SW 1271 (cell line): Measurements from ENCODE around the gene TYMP.

Experiments used
- DNase-seq, 2 experiments: peaks; one replicate each; lab custom pipeline; 2025; lab: John Stamatoyannopoulos, UW

The TYMP gene

DNA sequence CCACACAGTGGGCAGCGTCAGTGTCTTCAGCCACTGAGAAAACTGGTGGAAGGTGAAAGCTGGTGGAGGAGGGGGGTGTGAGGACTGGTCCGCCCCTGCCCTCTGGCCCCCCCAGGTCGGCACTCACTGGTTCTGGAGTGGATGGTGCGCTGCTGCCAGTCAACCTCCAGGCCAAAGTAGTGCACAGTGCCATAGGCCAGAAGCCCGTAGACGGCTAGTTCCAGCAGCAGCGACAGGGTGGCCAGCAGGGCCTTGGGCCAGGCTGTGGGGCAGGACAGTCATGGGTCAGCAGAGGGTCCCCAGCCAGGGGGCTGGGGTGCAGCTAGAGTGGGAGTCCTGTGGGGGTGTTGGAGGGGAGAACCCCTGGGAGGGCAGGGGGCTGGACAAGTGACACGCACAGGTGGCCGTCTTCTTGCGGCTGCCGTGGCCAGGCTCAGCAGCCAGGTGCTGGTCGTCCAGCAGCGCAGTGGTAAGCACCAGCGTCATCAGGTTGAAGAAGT, 24.5 kb downstream of the TYMP start:
- no peak for DNase-seq

DNA sequence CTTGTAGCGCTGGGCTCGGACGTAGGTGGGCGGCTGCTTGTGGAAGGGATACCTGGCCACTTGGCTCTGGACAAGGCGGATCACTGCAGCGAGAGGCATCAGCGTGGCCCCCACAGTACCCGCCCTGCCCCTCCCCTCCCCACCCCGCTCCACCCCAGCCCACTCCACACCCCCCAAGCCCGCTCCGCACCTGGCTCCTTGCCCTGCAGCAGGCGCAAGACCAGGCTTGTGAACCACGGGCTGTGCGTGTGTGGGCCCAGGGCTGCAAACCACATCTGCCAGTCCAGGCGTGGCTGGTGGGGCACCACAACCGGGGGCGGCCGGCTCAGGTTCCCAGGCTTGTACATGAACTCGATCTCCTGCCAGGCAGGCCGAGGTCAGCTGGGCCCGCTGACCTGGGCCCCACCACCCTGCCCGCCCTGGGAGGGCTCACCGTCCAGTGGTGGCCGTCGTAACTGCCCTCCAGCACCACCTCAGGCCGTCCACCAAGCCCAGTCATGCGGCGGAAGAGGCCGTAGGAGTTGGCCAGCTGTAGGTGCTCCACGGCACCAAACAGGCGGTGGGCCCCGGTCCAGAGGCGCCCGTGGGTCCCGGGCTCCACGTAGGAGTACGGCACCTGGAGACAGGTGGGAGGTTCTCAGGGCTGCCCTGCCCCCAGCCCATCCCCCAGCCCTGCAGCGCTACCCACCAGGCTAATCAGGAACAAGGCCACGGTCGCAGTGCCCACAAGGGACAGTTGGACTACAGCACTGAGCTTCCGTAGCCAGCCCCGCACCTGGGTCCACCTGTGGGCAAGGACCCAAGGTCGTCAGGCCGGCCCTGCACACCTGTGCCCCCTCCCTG, 25.2 kb downstream of the TYMP start:
- DNase-seq = no peak

DNA sequence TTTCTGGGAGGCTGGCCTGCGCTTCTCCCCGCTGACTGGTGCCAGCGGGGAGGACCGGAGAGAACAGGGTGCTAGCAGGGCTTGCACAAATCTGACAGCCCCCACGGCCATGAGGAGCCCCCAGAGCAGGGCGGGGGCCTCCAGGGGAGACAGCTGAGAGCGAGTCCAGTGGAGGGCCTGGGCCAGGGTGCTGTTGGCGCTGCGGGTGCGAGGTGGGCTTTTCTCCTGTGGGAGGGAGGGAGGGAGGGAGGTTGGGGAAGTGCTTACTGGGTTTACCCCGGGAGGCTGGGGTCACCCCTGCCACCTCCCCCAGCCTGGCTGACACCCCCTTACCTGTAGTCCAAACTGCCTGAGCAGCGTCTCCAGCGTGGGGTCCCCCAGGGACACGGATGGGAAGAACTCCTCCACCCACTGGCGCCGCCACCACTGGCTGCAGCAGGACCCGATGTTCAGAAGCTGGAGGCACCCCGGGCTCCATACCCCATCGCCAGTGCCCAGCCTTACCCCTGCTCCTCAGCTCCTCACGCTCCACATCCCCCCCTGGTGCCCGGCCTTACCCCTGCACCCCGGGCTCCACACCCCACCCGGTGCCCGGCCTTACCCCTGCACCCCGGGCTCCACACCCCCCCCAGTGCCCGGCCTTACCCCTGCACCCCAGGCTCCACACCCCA, 26.2 kb downstream of the TYMP start:
- DNase-seq = peak in 1 of 2 experiments; percentile 5

DNA sequence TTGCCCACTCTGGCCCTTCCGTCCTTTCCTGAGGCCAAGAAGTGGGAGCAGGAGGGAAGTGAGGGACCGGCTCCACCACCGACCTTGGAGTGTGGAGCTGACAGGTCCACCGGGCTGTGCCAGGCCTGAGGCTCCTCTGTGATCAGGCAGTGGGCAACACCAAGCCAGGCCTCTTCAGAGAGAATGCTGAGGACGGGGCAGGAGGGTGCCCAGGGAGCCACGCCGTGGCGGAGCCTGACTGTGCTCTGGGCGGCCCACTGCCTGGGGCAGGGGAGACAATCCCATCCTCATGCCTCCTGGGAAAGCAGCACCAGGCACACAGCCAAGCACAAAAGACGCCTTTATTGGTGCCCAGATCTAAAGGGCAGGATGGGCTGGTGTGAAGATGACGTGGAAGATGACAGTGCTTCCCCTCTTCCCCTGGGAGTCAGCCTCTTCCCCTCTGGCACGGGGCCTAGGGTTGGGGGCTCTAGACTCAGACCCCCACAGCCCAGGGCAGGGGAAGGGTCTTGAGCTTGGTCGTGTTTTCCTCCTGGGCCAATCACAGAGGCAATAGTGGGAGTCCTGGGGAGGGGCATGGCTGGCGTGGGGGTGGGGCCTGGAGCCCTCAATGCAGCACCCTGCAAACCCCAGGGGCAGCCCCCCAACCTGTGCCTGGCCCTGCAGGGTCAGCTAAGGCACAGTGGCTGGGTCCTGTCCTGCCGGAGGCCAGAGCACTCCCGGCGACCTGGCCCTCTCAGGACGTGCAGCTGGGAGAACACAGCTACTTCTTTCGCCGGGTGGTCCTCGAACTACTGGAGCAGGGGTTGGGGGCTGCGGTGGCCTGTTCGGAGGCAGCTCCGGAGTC, 27.0 kb downstream of the TYMP start:
- no peak for DNase-seq

DNA sequence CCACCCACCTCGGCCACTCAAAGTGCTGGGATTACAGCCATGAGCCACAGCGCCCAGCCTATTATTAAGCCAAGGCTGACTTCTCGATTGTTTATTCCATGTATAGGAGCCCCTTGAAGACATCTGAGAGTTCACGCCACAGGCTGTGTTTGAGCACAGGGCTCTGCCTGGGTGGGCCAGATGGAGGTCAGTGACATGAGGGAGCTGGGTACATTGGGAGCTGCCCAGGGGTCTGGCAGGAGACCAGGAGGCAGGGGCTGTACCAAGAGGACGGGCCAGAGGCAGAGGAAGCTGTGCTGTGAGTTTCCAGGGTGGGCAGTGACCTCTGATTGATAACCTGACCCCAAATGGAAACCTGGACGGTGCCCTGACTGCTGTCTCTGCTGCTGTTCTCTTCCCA, 27.7 kb downstream of the TYMP start:
- DNase-seq = no peak

DNA sequence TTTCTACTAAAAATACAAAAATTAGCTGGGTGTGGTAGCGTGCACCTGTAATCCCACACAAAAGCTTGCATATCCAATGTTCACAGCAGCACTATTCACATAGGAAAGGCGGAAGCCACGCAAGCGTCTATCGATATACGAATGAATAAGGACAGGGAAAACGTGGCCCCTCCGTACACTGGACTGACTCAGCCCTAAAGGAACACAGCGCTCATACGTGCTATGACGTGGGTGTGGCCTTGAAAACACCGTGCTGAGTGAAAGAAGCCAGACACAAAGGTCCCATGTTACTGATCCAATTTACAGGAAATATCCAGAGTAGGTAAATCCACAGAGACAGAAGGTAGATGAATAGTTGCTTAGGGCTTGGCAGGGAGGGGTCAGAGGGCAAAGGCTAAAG, 29.4 kb downstream of the TYMP start:
- DNase-seq = no peak

DNA sequence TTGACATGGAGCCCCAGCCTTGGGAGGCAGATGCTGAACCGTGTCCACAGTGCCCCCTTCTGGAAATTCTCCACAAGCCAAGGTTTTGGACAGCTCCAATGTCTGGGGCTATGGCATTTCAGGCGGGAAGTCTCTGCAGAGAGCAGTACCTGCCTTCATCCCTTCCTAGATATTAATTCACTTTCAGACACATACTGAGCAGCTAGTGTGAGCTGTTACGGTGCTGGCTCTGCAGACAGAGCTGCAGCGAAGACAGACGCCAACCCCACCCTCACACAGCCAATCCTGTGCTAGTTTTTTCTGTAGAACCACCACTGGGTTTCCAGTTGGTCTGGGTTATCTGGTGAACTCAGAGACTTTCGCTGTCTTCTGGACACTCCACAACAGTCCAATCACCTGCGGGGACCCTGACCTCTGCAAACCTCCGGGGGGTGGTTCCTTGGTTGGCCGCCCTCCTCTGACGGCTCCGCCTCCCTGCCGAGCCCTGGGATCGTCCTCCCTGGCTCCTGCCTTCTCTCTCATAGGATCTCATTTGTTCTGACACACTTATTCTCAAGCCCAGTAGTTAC, 31.4 kb downstream of the TYMP start:
- DNase-seq = peak in 1 of 2 experiments; percentile 21

DNA sequence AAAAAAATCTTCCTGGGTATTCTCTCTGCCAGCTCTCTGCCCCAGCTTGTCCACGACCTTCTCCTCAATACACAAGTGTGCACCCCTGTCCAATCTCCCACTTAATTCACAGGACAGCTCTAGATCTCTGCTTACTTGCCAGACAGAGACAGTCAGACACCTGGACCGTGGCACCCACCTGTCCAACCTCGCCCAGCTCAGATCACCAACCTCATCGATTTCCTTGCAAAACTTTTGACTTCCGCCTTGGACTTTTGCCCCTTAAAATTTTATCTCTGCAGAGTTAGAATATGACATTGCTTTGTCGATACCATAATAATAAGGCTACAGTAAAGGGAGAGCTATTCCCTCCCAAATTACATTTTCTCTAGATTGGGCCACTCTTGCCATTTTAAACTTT, 32.7 kb downstream of the TYMP start:
- DNase-seq = no peak

DNA sequence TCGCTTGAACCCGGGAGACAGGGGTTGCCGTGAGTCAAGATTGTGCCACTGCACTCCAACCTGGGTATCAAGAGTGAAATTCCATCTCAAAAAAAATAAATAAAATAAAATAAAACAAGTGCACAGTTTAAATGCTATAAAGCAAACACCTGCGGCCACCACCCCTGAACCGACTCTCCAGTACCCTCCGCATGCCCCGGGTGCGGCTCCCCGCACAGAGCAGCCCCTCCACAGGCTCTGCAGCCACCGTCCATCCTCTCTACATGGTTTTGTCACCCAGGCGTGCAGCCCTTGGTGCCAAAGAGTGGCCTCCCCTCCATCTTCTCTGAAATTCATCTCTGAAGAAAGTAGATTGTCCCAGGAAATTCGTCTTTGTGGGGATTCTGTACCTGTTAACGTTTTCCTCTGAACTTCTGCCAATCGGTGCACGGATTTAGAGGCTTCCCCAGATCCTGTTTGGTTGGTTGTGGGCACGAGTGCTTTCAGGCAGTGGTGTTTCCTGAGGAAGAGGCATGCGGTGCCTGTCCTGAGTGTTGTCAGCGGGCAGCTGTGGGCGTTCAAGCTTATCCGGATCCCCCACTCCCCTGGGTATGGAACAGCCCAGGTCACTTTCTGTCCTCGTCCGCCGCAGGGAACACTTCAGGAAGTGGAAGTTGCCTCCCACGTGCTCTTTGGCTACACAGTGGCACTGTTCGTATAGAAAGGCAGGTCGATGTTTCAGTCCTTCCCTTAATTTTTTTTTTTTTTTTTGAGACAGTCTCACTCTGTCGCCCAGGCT, 39.1 kb downstream of the TYMP start:
- DNase-seq = no peak

DNA sequence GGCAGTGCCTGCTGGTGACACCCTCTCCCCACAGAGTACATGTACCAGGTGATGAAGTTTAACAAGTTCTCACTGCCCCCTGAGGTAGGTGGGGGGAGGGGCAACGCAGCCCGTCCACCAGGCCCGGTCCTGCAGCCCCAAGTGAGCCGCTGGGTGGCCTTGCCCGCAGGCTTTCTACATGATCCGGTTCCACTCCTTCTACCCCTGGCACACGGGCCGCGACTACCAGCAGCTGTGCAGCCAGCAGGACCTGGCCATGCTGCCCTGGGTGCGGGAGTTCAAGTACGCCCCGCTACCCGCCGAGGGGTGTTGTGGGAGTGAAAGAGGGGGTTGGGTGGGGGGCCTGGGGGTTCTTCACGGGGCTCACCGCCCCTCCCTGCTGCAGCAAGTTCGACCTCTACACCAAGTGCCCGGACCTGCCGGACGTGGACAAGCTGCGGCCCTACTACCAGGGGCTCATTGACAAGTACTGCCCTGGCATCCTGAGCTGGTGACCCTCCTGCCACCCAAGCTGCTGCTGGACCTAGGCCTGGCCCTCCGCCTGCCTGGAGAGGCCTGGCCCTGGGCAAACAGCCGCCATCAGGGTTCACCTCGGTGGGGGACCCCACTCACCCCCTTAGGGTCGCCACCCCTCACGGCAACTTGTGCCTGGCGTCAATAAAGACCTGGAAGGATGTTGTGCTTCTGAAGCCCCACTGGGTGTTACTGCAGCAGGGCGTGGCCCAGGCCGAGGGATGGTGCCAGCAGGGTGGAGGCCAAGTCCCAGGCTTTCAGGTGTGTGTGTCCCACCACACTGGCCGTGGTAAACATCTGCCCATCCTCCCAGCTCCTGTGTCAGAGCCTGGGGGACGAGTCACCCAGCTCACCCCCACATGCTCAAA, 40.2 kb downstream of the TYMP start:
- no peak for DNase-seq

DNA sequence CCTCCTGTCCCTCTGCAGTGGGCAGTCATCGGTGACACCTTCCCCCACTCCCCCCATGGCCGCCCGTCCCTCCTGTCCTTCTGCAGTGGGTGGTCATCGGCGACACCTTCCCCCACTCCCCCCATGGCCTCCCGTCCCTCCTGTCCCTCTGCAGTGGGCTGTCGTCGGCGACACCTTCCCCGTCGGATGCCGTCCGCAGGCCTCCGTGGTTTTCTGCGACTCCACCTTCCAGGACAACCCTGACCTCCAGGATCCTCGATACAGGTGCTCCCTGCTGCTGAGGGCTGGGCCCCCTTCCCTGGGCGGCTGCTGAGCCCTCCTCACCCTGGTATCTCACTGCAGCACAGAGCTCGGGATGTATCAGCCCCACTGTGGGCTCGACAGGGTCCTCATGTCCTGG, 40.9 kb downstream of the TYMP start:
- DNase-seq = no peak

DNA sequence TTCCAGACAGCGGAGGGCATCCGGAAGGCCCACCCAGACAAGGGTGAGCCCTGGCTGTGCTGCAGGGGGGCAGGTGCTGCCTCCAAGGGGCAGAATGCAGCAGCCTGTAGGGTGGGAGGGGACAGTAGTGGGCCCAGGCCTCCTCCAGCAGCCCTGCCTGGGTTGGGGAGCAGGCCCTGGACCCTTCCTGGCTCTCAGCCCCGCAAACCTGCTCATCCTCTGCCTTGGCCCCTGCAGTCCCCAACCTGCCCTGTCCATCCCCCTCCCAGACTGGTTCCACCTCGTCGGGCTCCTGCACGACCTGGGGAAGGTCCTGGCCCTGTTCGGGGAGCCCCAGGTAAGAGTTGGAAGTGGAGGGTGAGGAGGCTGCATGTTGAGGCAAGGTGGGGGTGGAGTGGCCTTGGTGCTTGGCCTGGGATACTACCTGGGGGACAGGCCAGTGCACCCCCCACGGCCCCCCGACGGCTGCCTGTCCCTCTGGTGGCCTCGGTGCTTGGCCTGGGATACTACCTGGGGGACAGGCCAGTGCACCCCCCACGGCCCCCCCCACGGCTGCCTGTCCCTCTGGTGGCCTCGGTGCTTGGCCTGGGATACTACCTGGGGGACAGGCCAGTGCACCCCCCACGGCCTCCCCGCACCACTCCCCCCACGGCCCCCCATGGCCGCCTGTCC, 41.7 kb downstream of the TYMP start:
- no peak for DNase-seq

DNA sequence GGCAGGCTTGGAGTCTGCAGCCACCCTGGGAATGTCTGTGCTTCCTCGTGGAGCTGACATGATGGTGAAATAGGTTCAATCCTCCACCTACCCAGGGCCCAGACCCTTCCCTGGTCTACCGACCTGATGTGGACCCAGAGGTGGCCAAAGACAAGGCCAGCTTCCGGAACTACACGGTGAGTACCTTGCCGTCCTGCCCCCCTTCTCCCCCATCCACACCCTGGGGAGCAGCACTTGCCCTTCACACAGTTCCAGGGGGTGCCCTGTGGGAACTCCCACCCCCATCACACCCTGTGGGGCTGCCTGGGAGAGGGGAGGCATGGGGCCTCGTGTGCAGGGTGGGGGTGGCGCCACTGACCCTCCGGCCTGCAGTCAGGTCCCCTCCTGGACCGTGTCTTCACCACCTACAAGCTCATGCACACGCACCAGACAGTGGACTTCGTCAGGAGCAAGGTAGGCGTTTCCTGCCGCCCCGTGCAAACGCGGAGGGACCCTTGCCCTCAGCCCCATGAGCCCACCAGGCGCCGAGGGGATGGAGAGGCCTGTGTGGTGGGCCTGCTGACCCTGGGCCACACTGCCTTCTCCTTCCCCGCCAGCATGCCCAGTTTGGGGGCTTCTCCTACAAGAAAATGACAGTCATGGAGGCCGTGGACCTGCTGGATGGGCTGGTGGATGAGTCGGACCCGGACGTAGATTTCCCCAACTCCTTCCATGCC, 42.4 kb downstream of the TYMP start:
- DNase-seq = no peak

DNA sequence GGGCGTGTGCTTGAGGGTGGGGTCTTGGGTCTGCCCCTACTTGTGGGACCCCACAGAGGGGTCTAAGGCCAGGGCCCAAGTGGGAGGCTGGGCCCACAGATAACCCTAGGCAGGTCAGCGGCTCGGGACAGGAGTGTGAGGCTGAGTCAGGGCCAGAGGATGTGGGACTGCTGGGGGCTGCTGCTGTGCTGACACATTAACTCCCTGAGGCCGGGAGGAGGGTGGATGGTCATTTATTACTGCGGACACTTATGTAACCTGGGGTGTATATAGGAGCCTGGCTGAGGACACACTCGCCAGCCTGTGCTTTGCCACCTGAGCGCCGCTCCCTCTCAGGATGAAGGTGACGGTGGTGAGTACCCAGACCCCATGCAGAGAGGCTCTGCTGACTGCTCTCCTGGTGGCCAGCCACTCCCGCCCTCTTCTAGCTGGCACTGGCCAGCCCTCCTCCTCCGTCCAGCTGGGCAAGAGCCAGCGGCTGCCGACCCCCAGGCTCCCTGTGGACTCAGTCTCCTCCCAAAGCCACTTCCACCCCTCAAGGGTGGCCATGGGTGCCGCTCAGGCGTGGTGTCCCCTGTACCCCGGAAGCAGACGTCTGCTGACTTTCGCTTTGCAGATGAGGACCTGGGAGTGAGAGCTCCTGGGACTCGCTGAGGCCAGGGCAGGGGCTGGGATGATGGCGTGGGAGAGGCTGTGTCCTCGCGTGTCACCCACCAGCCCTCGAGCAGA, 43.1 kb downstream of the TYMP start, which contains the start of gene MIOX:
MIOX (plus strand) TSS at position 299 of the 729 bp plus-strand sequence; CDS start at position 338, 39 bp downstream.
- no peak for DNase-seq

DNA sequence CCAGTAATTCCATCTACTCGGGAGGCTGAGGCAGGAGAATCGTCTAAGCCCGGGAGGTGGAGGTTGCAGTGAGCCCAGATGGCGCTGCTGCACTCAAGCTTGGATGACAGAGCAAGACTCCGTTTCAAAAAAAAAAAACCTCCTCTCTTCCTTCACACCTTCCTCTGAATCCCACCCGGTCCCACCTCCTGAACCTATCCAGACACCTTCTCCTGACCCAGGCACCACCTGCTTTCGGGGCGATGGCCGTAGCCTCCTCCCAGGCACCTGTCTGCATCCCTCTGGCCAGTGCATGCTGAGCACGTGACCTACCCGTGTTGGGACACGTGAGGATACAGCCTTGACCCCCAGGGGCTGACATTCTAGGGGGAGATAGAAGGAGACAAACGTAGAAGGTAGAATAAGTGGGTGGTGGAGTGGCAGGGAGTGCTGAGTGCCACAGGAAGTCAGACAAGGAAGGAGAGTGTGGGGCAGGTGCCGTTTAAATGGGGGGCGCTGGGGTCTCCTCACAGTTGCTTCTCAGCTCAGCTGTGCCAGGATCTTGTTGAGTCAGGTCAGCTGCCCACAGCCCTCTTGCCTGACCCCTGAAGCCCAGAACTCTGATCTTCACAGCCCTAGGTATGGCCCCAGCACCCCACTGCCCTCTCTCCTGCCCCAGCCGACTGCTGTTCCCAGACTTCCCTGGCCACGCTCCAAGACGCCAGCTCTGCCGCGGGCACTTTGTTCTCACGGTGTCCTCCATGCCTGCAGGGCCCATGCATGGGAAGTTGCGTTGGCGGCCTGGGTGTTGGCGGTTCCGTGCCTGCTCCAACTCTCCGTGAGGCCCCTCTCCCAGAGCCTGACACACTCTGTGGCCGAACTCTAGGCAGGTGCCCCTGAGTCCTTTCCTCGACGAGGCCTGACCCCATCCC, 44.3 kb downstream of the TYMP start:
- no peak for DNase-seq

DNA sequence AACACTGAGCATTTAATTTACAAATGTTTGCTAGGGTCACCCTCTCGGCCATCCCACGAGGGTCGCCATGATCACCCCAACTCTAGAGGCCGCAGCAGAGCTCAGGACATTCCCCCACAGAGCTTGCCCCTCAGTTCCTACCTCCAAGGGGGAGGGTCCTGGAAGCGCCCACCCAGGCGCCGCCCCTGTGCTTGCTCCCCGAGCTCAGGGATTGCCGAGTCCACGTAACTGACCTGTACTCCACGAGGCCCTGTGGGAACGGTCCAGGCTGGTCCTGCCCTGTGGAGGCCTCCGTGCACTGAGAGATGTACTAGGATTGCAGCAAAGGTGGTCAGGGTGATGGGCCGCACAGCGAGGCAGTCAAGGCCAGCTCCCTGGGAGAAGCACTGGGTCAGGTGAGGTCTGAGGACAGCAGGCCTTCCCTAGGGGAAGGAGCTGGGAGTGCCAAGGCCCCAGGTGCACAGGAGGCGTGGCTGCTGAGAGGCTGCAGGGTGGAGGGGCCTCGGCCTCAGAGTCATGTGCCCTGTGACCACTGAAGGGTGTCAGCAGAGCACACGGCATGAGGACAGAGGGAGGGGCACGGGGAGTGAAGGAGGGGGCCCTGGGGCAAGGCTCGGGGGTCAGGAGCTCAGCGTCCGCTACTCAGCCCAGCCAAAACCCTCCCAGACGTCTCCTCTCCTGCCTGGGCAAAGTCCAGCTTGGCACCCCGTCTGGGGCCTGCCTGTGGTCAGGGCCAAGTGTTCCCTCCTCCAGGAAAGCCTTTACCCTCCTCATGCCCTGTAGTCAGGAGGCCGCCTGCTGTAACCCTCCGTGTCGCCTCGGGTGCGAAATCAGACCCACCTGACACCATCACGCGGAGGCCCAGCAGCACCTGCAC, 45.6 kb downstream of the TYMP start:
- DNase-seq = no peak
